Breast epithelium (tissue), 4 donors: ENCODE results near the gene RNLS. TPM values are rescaled to one million over a fixed set of nuclear protein-coding genes. Genes with fewer than 3 reads are reported as not detected.

Experiments used
- DNase-seq, 2 donors: peaks; one replicate each; pipeline ENCODE4 v3.0.0-alpha.2; 2019; ENCODE audit warnings: low spot score in 2 of 2
- H3K27ac ChIP-seq, 2 donors: fragments of 200-600 bp; sonication (generic) in 1 of 2; one replicate each; pipeline ENCODE4 v1.5.1; 2016 to 2019; ENCODE audit warnings: mild to moderate bottlenecking in 1 of 2
- H3K27me3 ChIP-seq, 2 donors: fragments of 200-600 bp; sonication (generic) in 1 of 2; one replicate each; pipeline versions ENCODE4 v1.5.1 to v1.6.0; 2017 to 2019; ENCODE audit warnings: control low read depth in 1 of 2, mild to moderate bottlenecking in 1 of 2
- H3K36me3 ChIP-seq: fragments of 200-600 bp; one replicate; pipeline ENCODE4 v1.5.1; 2019
- H3K4me1 ChIP-seq, 2 donors: fragments of 200-600 bp; sonication (generic); one replicate each; pipeline ENCODE4 v1.5.1; 2016 to 2019; ENCODE audit warnings: control low read depth in 1 of 2
- H3K4me3 ChIP-seq, 3 donors: fragments of 200-600 bp; sonication (generic); 1 replicate in 2 of 3; 2 replicates in 1 of 3; pipeline ENCODE4 v1.5.1; 2016 to 2019; ENCODE audit warnings: mild to moderate bottlenecking in 3 of 3, moderate library complexity in 2 of 3
- H3K9me3 ChIP-seq, 2 donors: fragments of 200-600 bp; sonication (generic) in 1 of 2; one replicate each; pipeline ENCODE4 v1.5.1; 2016 to 2019; ENCODE audit warnings: control low read depth in 1 of 2
- POLR2A ChIP-seq: fragments of 450-650 bp; IDR thresholded peaks from one replicate; pipeline ENCODE4 v1.6.1; 2016; ENCODE audit warnings: antibody characterized with exemption, mild to moderate bottlenecking, moderate library complexity
- POLR2AphosphoS5 ChIP-seq, 3 donors: sonication (generic); formaldehyde crosslinking; IDR thresholded peaks; one replicate each; pipeline ENCODE4 v1.6.1; 2017; ENCODE audit warnings: antibody characterized with exemption in 3 of 3
- intact Hi-C: fragments of 100-400 bp; cut with DNase I; formaldehyde crosslinking; loops from one replicate; pipeline ENCODE4 v1.15.1; 2023; ENCODE audit warnings: low total_unique reads
- total RNA-seq, 3 donors: library from RNA; depleted of rRNA; stranded (reverse); fragments of >200 nt; gene quantifications; one replicate each; pipeline ENCODE4 v1.1.0, GENCODE V29; 2016
- TF ChIP-seq, protein P1 (sequence below), 3 donors: fragments of 450-650 bp; IDR thresholded peaks; one replicate each; pipeline ENCODE4 v1.5.1; 2016 to 2017; ENCODE audit warnings: antibody characterized with exemption in 3 of 3, mild to moderate bottlenecking in 3 of 3, moderate library complexity in 3 of 3

Gene RNLS
- total RNA-seq, 3 donors from 2014 or later = 27.9 to 32.1 (median 29.1) TPM

DNA sequence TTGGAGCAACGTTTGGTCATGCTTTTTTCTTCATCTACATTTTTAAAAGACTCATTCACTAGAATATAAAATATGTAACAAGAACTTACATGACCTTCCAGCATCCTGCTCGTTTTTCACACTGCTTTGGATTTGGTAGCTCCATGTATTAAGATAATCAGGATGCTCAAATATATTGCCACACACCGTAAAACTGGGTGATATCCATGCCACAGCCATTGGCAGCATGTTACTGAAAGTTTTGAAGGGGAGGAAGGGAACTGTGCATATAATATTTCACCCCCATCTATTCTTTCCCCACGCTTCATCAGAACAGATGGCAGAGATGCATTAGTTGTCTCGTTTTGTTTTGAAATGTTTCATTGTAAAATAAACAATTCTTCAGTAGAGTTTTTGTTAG lies 158.2 kb downstream of the RNLS start:
- Histone ChIP-seq H3K27me3 (no peaks in the 10 kb centered on the region), H3K9me3 (no peaks in the 10 kb centered on the region), H3K27ac (no peak overlapping the region), H3K36me3 (no peaks in the 10 kb centered on the region), H3K4me3 (no peak overlapping the region), H3K4me1 (no peaks in the 10 kb centered on the region)
- intact Hi-C loops = no loop called here
- no peak for DNase-seq
- TF ChIP-seq POLR2A (no peak), POLR2AphosphoS5 (IDR thresholded peaks at IDR 0.05) (no peak)
- TF ChIP-seq, protein P1, sequence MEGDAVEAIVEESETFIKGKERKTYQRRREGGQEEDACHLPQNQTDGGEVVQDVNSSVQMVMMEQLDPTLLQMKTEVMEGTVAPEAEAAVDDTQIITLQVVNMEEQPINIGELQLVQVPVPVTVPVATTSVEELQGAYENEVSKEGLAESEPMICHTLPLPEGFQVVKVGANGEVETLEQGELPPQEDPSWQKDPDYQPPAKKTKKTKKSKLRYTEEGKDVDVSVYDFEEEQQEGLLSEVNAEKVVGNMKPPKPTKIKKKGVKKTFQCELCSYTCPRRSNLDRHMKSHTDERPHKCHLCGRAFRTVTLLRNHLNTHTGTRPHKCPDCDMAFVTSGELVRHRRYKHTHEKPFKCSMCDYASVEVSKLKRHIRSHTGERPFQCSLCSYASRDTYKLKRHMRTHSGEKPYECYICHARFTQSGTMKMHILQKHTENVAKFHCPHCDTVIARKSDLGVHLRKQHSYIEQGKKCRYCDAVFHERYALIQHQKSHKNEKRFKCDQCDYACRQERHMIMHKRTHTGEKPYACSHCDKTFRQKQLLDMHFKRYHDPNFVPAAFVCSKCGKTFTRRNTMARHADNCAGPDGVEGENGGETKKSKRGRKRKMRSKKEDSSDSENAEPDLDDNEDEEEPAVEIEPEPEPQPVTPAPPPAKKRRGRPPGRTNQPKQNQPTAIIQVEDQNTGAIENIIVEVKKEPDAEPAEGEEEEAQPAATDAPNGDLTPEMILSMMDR (IDR thresholded peaks at IDR 0.05) = no peak

DNA sequence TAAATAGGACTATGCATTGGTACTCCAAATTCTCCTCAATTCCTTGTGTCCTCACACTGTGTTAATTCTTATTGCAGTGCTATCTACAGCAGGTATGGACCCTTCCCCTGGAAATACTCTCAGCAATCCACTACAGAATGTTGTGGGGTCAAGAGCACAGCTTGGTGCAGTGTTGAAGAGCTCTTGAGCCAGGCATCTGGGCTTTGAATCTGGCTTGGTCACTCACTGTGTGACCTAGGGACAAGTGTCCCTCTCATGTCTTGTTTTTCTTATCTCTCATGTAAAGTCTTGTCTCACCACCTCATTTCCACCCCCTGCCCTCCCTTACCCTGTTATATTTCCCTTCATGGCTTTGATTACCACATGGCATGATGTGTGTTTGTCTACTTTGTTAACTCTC lies 159.4 kb downstream of the RNLS start:
- intact Hi-C loops = no loop called here
- Histone ChIP-seq H3K4me3 (no peak overlapping the region), H3K27ac (no peak overlapping the region), H3K9me3 (no peaks in the 10 kb centered on the region), H3K27me3 (no peaks in the 10 kb centered on the region), H3K4me1 (no peaks in the 10 kb centered on the region), H3K36me3 (no peaks in the 10 kb centered on the region)
- TF ChIP-seq POLR2AphosphoS5 (IDR thresholded peaks at IDR 0.05) = no peak
- TF ChIP-seq POLR2A = no peak
- TF ChIP-seq, protein P1 (IDR thresholded peaks at IDR 0.05) = no peak
- no peak for DNase-seq

DNA sequence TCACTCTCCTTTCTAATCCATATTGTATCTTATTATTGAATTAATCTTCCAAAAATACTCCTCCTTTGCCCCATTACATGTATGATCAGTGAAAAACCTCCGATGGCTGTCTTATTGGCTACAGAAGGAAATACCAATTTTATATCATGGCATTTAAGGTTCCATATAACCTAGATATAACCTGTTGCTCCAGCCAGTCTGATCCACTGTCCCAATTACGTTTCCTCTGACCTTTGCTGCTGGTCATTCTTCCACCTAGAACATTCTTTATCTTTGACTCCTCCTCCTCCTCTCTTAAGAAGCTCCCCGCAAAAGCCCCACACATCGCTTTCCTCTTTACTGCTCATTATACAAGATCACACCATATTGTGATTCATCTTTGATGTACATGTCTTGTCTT lies 161.5 kb downstream of the RNLS start:
- Histone ChIP-seq H3K36me3 (no peaks in the 10 kb centered on the region), H3K4me1 (no peaks in the 10 kb centered on the region), H3K9me3 (no peaks in the 10 kb centered on the region), H3K27ac (no peak overlapping the region), H3K27me3 (no peaks in the 10 kb centered on the region), H3K4me3 (no peak overlapping the region)
- intact Hi-C loops = no loop called here
- DNase-seq = no peak
- no peak for TF ChIP-seq POLR2AphosphoS5 (IDR thresholded peaks at IDR 0.05)
- TF ChIP-seq POLR2A = no peak
- TF ChIP-seq, protein P1 (IDR thresholded peaks at IDR 0.05) = no peak

DNA sequence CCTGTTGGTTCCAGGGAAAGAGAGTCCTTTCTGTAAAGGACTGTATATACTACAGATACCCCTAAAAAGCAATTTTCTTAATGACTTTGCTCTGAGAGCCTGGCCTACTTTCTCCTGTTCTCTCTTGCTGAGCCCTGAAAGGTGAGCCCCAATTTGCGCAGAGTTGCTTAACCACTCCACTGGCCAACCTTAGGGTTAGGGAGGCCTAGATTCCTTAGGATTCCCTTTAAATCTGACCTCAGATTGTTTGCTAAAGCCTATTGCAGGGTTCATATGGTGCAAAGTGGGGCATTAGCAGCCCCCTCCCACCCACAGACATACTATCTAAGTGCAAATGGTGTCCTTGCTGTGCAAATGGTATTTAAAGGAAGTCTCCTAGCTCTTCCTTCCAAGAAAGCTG lies 164.2 kb downstream of the RNLS start:
- Histone ChIP-seq H3K4me3 (no peak overlapping the region), H3K9me3 (no peaks in the 10 kb centered on the region), H3K27me3 (no peaks in the 10 kb centered on the region), H3K36me3 (no peaks in the 10 kb centered on the region), H3K4me1 (no peaks in the 10 kb centered on the region), H3K27ac (no peak overlapping the region)
- DNase-seq = no peak
- TF ChIP-seq, protein P1 (IDR thresholded peaks at IDR 0.05) = no peak
- TF ChIP-seq POLR2A (no peak), POLR2AphosphoS5 (IDR thresholded peaks at IDR 0.05) (no peak)
- intact Hi-C loops = no loop called here

DNA sequence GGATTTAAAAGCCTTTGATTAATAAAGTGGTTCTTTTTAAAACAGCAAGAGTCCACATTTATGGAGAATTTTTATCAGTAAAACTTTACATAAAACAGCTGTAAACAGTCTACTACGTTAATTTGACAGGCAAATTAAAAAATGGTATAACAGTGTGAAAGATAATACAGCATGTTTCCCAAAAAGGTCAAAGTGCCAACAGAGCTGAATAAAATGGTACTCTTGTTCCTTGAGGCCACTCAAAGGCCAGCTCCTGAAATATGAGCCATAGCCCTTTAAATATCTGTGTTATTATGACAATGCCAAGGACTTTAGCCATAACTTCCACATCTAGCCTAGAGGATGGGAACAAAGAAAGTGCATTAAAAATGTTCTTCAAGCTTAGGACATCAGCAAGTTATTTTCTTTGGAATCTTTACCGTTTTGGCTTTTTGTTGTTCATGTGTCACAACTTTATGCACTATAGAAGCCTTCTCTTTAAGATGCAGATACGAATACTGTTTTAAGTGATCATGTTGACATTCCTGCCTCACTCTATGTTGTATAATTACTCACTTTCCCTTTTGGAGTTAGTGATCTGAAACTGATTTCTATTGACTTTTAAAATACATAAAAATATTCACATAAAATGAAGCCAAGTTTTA lies 165.6 kb downstream of the RNLS start:
- H3K36me3 ChIP-seq = no peaks in the 10 kb centered on the region
- no peak overlapping the region for H3K27ac ChIP-seq
- no peak overlapping the region for H3K4me3 ChIP-seq
- H3K9me3 ChIP-seq = no peaks in the 10 kb centered on the region
- no peaks in the 10 kb centered on the region for H3K27me3 ChIP-seq
- intact Hi-C loops = no loop called here
- TF ChIP-seq POLR2AphosphoS5 (IDR thresholded peaks at IDR 0.05) (no peak), POLR2A (no peak)
- TF ChIP-seq, protein P1 (IDR thresholded peaks at IDR 0.05) = no peak
- H3K4me1 ChIP-seq = no peaks in the 10 kb centered on the region
- DNase-seq = no peak
